Measurements from ENCODE around the gene SYNGR1.

The SYNGR1 gene

GRCh38 chr22:39311592-39312400 lies 38.0 kb upstream of the SYNGR1 start:
- DNase-seq (ENCODE audit: low read depth): no peak
- no peak overlapping the region for H3K4me3 ChIP-seq (ENCODE audit: low read depth, low read length)
- TF ChIP-seq, protein P1, sequence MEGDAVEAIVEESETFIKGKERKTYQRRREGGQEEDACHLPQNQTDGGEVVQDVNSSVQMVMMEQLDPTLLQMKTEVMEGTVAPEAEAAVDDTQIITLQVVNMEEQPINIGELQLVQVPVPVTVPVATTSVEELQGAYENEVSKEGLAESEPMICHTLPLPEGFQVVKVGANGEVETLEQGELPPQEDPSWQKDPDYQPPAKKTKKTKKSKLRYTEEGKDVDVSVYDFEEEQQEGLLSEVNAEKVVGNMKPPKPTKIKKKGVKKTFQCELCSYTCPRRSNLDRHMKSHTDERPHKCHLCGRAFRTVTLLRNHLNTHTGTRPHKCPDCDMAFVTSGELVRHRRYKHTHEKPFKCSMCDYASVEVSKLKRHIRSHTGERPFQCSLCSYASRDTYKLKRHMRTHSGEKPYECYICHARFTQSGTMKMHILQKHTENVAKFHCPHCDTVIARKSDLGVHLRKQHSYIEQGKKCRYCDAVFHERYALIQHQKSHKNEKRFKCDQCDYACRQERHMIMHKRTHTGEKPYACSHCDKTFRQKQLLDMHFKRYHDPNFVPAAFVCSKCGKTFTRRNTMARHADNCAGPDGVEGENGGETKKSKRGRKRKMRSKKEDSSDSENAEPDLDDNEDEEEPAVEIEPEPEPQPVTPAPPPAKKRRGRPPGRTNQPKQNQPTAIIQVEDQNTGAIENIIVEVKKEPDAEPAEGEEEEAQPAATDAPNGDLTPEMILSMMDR (IDR thresholded peaks at IDR 0.05; ENCODE audit: low read depth, low read length, missing control alignments): no peak

DNA sequence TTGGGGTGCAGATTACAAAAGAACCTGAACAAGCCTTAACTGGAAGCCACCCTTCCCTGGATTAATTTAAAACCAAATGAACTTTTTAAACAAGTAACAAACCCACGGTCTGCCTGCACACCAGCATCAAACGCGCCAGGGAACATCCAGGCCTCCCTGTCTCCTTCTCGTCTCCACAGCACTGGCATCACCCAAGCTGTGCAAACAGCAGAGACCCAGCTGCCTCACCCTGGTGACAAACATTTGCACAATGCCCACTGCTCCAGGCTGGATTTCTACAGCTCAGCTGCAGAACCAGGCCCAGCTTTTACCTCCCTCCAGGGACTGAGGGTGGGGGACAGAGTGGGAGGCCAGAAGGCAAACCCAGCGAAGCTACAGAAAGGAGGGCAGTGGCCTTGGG lies 37.4 kb upstream of the SYNGR1 start:
- no peak for DNase-seq (ENCODE audit: low read depth)
- TF ChIP-seq, protein P1 (IDR thresholded peaks at IDR 0.05; ENCODE audit: low read depth, low read length, missing control alignments): no peak
- no peak overlapping the region for H3K4me3 ChIP-seq (ENCODE audit: low read depth, low read length)

- no peak for DNase-seq (ENCODE audit: low read depth)
- TF ChIP-seq, protein P1 (IDR thresholded peaks at IDR 0.05; ENCODE audit: low read depth, low read length, missing control alignments): no peak
- H3K4me3 ChIP-seq (ENCODE audit: low read depth, low read length): no peak overlapping the region
These were observed 36.4 kb upstream of the SYNGR1 start for GRCh38 chr22:39313258-39314001.

- no peak for DNase-seq (ENCODE audit: low read depth)
- H3K4me3 ChIP-seq (ENCODE audit: low read depth, low read length): no peak overlapping the region
These were observed 35.4 kb upstream of the SYNGR1 start for GRCh38 chr22:39314251-39314971.

GRCh38 chr22:39315389-39315788 lies 34.4 kb upstream of the SYNGR1 start:
- peak overlapping the region; percentile 10 for H3K4me3 ChIP-seq (ENCODE audit: low read depth, low read length)
- TF ChIP-seq, protein P1 (IDR thresholded peaks at IDR 0.05; ENCODE audit: low read depth, low read length, missing control alignments): no peak
- DNase-seq (ENCODE audit: low read depth): no peak

More at GRCh38 chr22:39314251-39314971, 35.4 kb upstream of the SYNGR1 start:
- TF ChIP-seq, protein P1 (IDR thresholded peaks at IDR 0.05; ENCODE audit: low read depth, low read length, missing control alignments): peak; percentile 13

GRCh38 chr22:39316440-39317083 lies 33.2 kb upstream of the SYNGR1 start:
- TF ChIP-seq, protein P1 (IDR thresholded peaks at IDR 0.05; ENCODE audit: low read depth, low read length, missing control alignments): peak; percentile 85
- no peak for DNase-seq (ENCODE audit: low read depth)
- H3K4me3 ChIP-seq (ENCODE audit: low read depth, low read length): peak overlapping the region; percentile 76
